Measurements from ENCODE around the gene CA4.
"Not testable (repeated sequence)": the region's sequence is repeated elsewhere in the genome, so short reads cannot be mapped to it uniquely, and the experiment has no call there.

The CA4 gene
- total RNA-seq = 0 reads per million in 2 experiments

GRCh38 chr17:60149691-60150582 is at the start of gene CA4:
Gene CA4 (plus strand): TSS chr17:60149973. CDS start chr17:60150035, 62 bp downstream.
- DNase-seq (ENCODE audit: low read depth) = no peak

- not testable (repeated sequence) for DNase-seq (ENCODE audit: low read depth)
Measured at GRCh38 chr17:60100577-60100976, 49.2 kb upstream of the CA4 start.

GRCh38 chr17:60102015-60102631 is 47.6 kb upstream of the CA4 start:
- not testable (repeated sequence) for DNase-seq (ENCODE audit: low read depth)

GRCh38 chr17:60102632-60103096 is 47.1 kb upstream of the CA4 start:
- no peak for DNase-seq (ENCODE audit: low read depth)

- no peak for DNase-seq (ENCODE audit: low read depth)
Measured at GRCh38 chr17:60103957-60104356, 45.8 kb upstream of the CA4 start.

GRCh38 chr17:60106340-60107059 is 43.3 kb upstream of the CA4 start:
- no peak for DNase-seq (ENCODE audit: low read depth)

GRCh38 chr17:60107526-60108257 is 42.1 kb upstream of the CA4 start:
- no peak for DNase-seq (ENCODE audit: low read depth)

GRCh38 chr17:60108309-60108708 is 41.5 kb upstream of the CA4 start:
- DNase-seq (ENCODE audit: low read depth) = not testable (repeated sequence)

GRCh38 chr17:60108712-60109111 is 41.1 kb upstream of the CA4 start:
- DNase-seq (ENCODE audit: low read depth) = no peak

- no peak for DNase-seq (ENCODE audit: low read depth)
Measured at GRCh38 chr17:60109161-60109560, 40.6 kb upstream of the CA4 start.

GRCh38 chr17:60110586-60110985 is 39.2 kb upstream of the CA4 start:
- no peak for DNase-seq (ENCODE audit: low read depth)

- DNase-seq (ENCODE audit: low read depth) = not testable (repeated sequence)
Measured at GRCh38 chr17:60111661-60112060, 38.1 kb upstream of the CA4 start.

- not testable (repeated sequence) for DNase-seq (ENCODE audit: low read depth)
Measured at GRCh38 chr17:60115364-60115763, 34.4 kb upstream of the CA4 start.

GRCh38 chr17:60116196-60116595 is 33.6 kb upstream of the CA4 start:
- not testable (repeated sequence) for DNase-seq (ENCODE audit: low read depth)

- not testable (repeated sequence) for DNase-seq (ENCODE audit: low read depth)
Measured at GRCh38 chr17:60119162-60119561, 30.6 kb upstream of the CA4 start.

- DNase-seq (ENCODE audit: low read depth) = not testable (repeated sequence)
Measured at GRCh38 chr17:60119807-60120748, 29.7 kb upstream of the CA4 start.

- no peak for DNase-seq (ENCODE audit: low read depth)
Measured at GRCh38 chr17:60127068-60128064, 22.4 kb upstream of the CA4 start.

- no peak for DNase-seq (ENCODE audit: low read depth)
Measured at GRCh38 chr17:60128171-60128859, 21.5 kb upstream of the CA4 start.

GRCh38 chr17:60129164-60129563 is 20.6 kb upstream of the CA4 start:
- no peak for DNase-seq (ENCODE audit: low read depth)
